ENCODE measurements around the gene LCMT2. TPM values are rescaled to one million over a fixed set of nuclear protein-coding genes. Genes with fewer than 3 reads are reported as not detected.

The LCMT2 gene
- polyA plus RNA-seq, 1 donor from 2014 or later, result 10.3 TPM

DNA sequence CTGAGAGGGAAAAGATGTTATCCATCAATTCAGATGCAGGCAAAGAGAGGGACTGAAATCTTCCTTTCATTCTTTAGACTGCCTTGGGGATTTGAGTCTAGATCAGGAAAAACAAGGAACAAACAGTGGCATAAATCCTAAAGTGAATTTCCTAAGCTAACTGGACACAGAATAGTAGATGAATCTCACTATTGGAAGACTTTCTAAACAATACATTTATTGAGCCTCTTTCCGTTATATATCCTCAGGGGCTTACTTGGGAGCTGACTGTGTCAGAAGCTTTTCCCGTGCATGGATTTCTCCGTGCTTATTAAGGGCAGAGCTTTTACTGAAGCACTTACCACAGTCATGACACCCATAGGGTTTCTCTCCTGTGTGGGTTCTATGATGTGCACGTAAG lies 30.4 kb upstream of the LCMT2 start:
- no peak overlapping the region for H3K9ac ChIP-seq (ENCODE audit: low read length)
- peaks cover 15% of the 10 kb centered on the region for H3K9me3 ChIP-seq (ENCODE audit: low read length)
- no peaks in the 10 kb centered on the region for H4K20me1 ChIP-seq (ENCODE audit: insufficient read depth)
- no peak overlapping the region for H3K27ac ChIP-seq (ENCODE audit: low read length)
- no peak overlapping the region for H3K4me2 ChIP-seq (ENCODE audit: low read length)
- H2AFZ ChIP-seq (ENCODE audit: low read depth, low read length), result no peak overlapping the region
- H3F3A ChIP-seq (ENCODE audit: insufficient read depth, low read length, poor library complexity, severe bottlenecking), result no peaks in the 10 kb centered on the region
- no peaks in the 10 kb centered on the region for H3K27me3 ChIP-seq (ENCODE audit: insufficient read depth, low read depth, low read length)
- H3K36me3 ChIP-seq (ENCODE audit: insufficient read depth, low read length), result peaks cover 44% of the 10 kb centered on the region
- peaks cover 19% of the 10 kb centered on the region for H3K79me2 ChIP-seq (replicated peaks; ENCODE audit: insufficient read depth, low read length)
- no peak overlapping the region for H3K4me3 ChIP-seq (ENCODE audit: low read length)
- no peaks in the 10 kb centered on the region for H3K9me2 ChIP-seq (ENCODE audit: insufficient read depth, low read length)
- TF ChIP-seq MXI1 (conservative IDR thresholded peaks at IDR 0.05; ENCODE audit: poor library complexity, severe bottlenecking), result no peak
- no peak for TF ChIP-seq EP300 (conservative IDR thresholded peaks at IDR 0.05; ENCODE audit: poor library complexity, severe bottlenecking)
- no peak for TF ChIP-seq RAD21 (conservative IDR thresholded peaks at IDR 0.05)
- no peak for TF ChIP-seq EZH2 (IDR thresholded peaks at IDR 0.05; ENCODE audit: borderline replicate concordance, insufficient read depth, low read length, poor library complexity, severe bottlenecking)
- no peak for TF ChIP-seq TAF1 (IDR thresholded peaks at IDR 0.05; ENCODE audit: low read depth)
- no peak for TF ChIP-seq SMC3 (conservative IDR thresholded peaks at IDR 0.05; ENCODE audit: poor library complexity)
- TF ChIP-seq, protein P1, sequence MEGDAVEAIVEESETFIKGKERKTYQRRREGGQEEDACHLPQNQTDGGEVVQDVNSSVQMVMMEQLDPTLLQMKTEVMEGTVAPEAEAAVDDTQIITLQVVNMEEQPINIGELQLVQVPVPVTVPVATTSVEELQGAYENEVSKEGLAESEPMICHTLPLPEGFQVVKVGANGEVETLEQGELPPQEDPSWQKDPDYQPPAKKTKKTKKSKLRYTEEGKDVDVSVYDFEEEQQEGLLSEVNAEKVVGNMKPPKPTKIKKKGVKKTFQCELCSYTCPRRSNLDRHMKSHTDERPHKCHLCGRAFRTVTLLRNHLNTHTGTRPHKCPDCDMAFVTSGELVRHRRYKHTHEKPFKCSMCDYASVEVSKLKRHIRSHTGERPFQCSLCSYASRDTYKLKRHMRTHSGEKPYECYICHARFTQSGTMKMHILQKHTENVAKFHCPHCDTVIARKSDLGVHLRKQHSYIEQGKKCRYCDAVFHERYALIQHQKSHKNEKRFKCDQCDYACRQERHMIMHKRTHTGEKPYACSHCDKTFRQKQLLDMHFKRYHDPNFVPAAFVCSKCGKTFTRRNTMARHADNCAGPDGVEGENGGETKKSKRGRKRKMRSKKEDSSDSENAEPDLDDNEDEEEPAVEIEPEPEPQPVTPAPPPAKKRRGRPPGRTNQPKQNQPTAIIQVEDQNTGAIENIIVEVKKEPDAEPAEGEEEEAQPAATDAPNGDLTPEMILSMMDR (IDR thresholded peaks at IDR 0.05; ENCODE audit: poor library complexity, severe bottlenecking), result no peak

DNA sequence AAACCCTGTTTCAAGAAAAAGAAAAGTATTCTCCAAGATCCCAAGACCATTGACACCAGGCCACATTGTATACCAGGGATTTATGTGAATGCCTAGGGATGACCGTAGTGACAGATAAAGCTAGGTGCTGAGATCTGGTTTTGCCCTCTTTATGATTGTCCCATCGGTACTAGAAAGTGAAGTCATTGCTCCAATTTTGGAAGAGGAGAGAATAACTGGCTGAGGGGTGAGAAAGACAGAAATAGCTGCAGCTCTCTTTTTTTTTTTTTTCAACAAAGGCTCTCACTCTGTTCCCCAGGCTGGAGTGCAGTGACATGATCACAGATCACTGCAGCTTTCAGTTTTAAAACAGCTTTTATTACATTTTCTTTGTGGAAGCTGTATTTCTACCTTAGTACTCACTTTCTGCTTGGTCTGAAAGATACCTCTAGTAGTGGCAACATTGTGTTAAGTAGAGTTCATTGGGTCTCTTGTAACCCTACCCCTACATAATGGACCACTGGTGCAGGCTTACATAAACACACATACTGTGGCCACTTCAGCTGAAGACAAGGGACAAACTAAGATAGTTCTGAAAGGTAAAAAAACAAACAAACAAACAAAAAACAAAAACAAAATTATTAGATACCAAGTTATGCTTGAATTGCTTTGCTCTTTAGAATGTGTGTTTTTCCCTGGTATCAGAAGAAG lies 22.5 kb upstream of the LCMT2 start:
- Histone ChIP-seq H3K9ac (ENCODE audit: low read length) (no peak overlapping the region), H3K9me3 (ENCODE audit: low read length) (no peaks in the 10 kb centered on the region), H3K36me3 (ENCODE audit: insufficient read depth, low read length) (peaks cover 6% of the 10 kb centered on the region), H3K4me3 (ENCODE audit: low read length) (no peak overlapping the region), H3K9me2 (ENCODE audit: insufficient read depth, low read length) (no peaks in the 10 kb centered on the region), H3K79me2 (replicated peaks; ENCODE audit: insufficient read depth, low read length) (no peaks in the 10 kb centered on the region), H3F3A (ENCODE audit: insufficient read depth, low read length, poor library complexity, severe bottlenecking) (no peaks in the 10 kb centered on the region), H3K27me3 (ENCODE audit: insufficient read depth, low read depth, low read length) (no peaks in the 10 kb centered on the region), H3K27ac (ENCODE audit: low read length) (no peak overlapping the region), H2AFZ (ENCODE audit: low read depth, low read length) (no peak overlapping the region), H4K20me1 (ENCODE audit: insufficient read depth) (no peaks in the 10 kb centered on the region), H3K4me2 (ENCODE audit: low read length) (no peak overlapping the region)
- no peak for TF ChIP-seq POLR2AphosphoS5 (IDR thresholded peaks at IDR 0.05)
- no peak for TF ChIP-seq MXI1 (conservative IDR thresholded peaks at IDR 0.05; ENCODE audit: poor library complexity, severe bottlenecking)
- no peak for TF ChIP-seq TAF1 (IDR thresholded peaks at IDR 0.05; ENCODE audit: low read depth)
- TF ChIP-seq SMC3 (conservative IDR thresholded peaks at IDR 0.05; ENCODE audit: poor library complexity), result no peak

DNA sequence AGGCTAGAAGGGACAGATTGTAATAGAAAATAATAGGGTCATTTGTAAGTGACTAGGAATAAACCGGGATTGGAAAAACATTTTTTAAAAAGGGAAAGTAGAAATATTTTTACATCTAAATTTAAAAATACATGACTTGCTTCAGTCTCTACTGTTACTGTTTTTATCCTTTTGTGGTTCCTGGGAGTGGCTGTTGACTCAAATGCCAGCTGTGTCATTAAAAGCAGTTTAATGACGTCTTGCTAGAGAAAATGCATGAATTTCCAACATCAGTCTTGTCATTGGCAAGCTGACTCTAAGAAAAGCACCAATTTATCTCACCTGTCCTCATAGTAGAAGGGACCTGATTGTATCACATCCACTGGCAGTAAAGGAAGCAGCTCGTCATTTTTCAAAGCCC lies 16.7 kb upstream of the LCMT2 start:
- H3K9me2 ChIP-seq (ENCODE audit: insufficient read depth, low read length), result no peaks in the 10 kb centered on the region
- H3F3A ChIP-seq (ENCODE audit: insufficient read depth, low read length, poor library complexity, severe bottlenecking), result no peaks in the 10 kb centered on the region
- no peak overlapping the region for H2AFZ ChIP-seq (ENCODE audit: low read depth, low read length)
- H3K36me3 ChIP-seq (ENCODE audit: insufficient read depth, low read length), result peaks cover 6% of the 10 kb centered on the region
- no peak overlapping the region for H3K4me3 ChIP-seq (ENCODE audit: low read length)
- TF ChIP-seq SMC3 (conservative IDR thresholded peaks at IDR 0.05; ENCODE audit: poor library complexity) (no peak), EP300 (conservative IDR thresholded peaks at IDR 0.05; ENCODE audit: poor library complexity, severe bottlenecking) (no peak), RAD21 (conservative IDR thresholded peaks at IDR 0.05) (no peak), MXI1 (conservative IDR thresholded peaks at IDR 0.05; ENCODE audit: poor library complexity, severe bottlenecking) (no peak), TAF1 (IDR thresholded peaks at IDR 0.05; ENCODE audit: low read depth) (no peak)
- TF ChIP-seq, protein P2, sequence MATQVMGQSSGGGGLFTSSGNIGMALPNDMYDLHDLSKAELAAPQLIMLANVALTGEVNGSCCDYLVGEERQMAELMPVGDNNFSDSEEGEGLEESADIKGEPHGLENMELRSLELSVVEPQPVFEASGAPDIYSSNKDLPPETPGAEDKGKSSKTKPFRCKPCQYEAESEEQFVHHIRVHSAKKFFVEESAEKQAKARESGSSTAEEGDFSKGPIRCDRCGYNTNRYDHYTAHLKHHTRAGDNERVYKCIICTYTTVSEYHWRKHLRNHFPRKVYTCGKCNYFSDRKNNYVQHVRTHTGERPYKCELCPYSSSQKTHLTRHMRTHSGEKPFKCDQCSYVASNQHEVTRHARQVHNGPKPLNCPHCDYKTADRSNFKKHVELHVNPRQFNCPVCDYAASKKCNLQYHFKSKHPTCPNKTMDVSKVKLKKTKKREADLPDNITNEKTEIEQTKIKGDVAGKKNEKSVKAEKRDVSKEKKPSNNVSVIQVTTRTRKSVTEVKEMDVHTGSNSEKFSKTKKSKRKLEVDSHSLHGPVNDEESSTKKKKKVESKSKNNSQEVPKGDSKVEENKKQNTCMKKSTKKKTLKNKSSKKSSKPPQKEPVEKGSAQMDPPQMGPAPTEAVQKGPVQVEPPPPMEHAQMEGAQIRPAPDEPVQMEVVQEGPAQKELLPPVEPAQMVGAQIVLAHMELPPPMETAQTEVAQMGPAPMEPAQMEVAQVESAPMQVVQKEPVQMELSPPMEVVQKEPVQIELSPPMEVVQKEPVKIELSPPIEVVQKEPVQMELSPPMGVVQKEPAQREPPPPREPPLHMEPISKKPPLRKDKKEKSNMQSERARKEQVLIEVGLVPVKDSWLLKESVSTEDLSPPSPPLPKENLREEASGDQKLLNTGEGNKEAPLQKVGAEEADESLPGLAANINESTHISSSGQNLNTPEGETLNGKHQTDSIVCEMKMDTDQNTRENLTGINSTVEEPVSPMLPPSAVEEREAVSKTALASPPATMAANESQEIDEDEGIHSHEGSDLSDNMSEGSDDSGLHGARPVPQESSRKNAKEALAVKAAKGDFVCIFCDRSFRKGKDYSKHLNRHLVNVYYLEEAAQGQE (IDR thresholded peaks at IDR 0.05; ENCODE audit: borderline replicate concordance), result no peak
- TF ChIP-seq, protein P1 (IDR thresholded peaks at IDR 0.05; ENCODE audit: poor library complexity, severe bottlenecking), result no peak
- no peak overlapping the region for H3K27ac ChIP-seq (ENCODE audit: low read length)
- no peaks in the 10 kb centered on the region for H3K27me3 ChIP-seq (ENCODE audit: insufficient read depth, low read depth, low read length)
- no peaks in the 10 kb centered on the region for H3K79me2 ChIP-seq (replicated peaks; ENCODE audit: insufficient read depth, low read length)
- H3K4me2 ChIP-seq (ENCODE audit: low read length), result no peak overlapping the region
- no peaks in the 10 kb centered on the region for H4K20me1 ChIP-seq (ENCODE audit: insufficient read depth)
- no peaks in the 10 kb centered on the region for H3K9me3 ChIP-seq (ENCODE audit: low read length)
- no peak overlapping the region for H3K9ac ChIP-seq (ENCODE audit: low read length)
